Measurements from ENCODE around the gene MOCOS. TPM values are rescaled to one million over a fixed set of nuclear protein-coding genes. Genes with fewer than 3 reads are reported as not detected.

Gene MOCOS
- total and polyA plus RNA-seq, 2 of the 8 experiments (the other 6 are each of a cell fraction or from before 2014, with no cell fraction given), result 4.7 to 5.8 TPM

DNA sequence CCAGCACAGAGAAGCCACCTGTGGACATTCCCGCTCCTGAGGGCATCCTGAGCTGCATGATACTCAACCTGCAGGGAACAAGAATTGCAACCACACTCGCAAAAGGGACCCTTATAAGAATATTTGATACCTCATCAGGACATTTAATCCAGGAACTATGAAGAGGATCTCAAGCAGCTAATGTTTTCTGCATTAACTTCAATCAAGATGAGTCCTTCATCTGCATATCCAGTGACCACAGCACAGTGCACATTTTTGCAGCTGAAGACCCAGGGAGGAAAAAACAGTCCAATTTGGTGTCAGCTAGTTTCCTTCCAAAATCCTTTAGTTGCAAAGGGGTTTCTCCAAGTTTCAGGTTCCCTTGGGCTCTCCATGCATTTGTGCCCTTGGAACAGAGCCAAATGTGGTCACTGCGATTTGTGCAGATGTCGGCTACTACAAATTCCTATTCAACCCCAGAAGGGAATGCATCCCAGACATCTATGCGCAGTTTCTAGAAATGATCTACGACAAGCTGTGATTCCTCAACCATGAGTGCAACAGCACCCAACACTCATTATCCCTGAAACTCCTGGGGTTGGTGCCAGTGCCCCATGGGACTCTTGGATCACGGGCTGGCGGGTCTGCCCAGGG, 86.9 kb downstream of the MOCOS start:
- no peak for FAIRE-seq
- Histone ChIP-seq H3K9me3 (ENCODE audit: insufficient read depth in 2 of 2, low read depth in 1 of 2, low read length in 1 of 2) (no peaks in the 10 kb centered on the region), H3K4me2 (ENCODE audit: insufficient read depth in 1 of 2, low read depth in 2 of 2, low read length in 2 of 2) (no peak overlapping the region), H3K79me2 (ENCODE audit: control insufficient read depth in 1 of 2, insufficient read depth in 2 of 2, low read length in 2 of 2) (no peaks in the 10 kb centered on the region), H3K79me1 (ENCODE audit: low read depth, low read length) (no peaks in the 10 kb centered on the region), H4K8ac (ENCODE audit: extremely low read depth, insufficient read depth, low read length) (no peak overlapping the region; the same call in 1 of the 2 replicates), H2BK12ac (ENCODE audit: low read depth, low read length) (no peak overlapping the region), H3K4ac (replicated peaks; ENCODE audit: insufficient read length, low read depth, low read length) (no peak overlapping the region), H3K23ac (ENCODE audit: insufficient read length) (no peak overlapping the region), H3K23me2 (ENCODE audit: low read depth, low read length) (no peaks in the 10 kb centered on the region), H3K9ac (replicated peaks in 1 of 4; ENCODE audit: extremely low read depth in 1 of 4, low read depth in 3 of 4, low read length in 3 of 4) (no peak overlapping the region), H3K4me3 (ENCODE audit: extremely low read depth in 1 of 4, insufficient read depth in 2 of 4, low read depth in 3 of 4, low read length in 4 of 4) (no peak overlapping the region), H2AK5ac (ENCODE audit: low read depth, low read length) (no peak overlapping the region), H4K5ac (ENCODE audit: insufficient read length, low read depth, low read length) (no peak overlapping the region), H3K18ac (ENCODE audit: extremely low read depth, low read length) (no peak overlapping the region), H3K36me3 (ENCODE audit: control insufficient read depth in 2 of 4, insufficient read depth in 4 of 4, low read length in 3 of 4) (no peaks in the 10 kb centered on the region), H3K27me3 (replicated peaks in 1 of 4; ENCODE audit: control insufficient read depth in 3 of 4, extremely low read depth in 1 of 4, insufficient read depth in 3 of 4, low read length in 3 of 4) (no peaks in the 10 kb centered on the region), H4K91ac (replicated peaks; ENCODE audit: insufficient read length, low read length) (no peak overlapping the region), H2BK15ac (ENCODE audit: low read length) (no peak overlapping the region), H2BK20ac (ENCODE audit: low read length) (no peak overlapping the region), H3K27ac (ENCODE audit: low read depth, low read length) (no peak overlapping the region), H3K56ac (replicated peaks; ENCODE audit: insufficient read length, low read depth, low read length) (no peak overlapping the region), H2BK120ac (replicated peaks; ENCODE audit: low read depth, low read length) (no peak overlapping the region), H3K4me1 (replicated peaks in 1 of 4; ENCODE audit: control insufficient read depth in 3 of 4, insufficient read depth in 4 of 4, low read length in 3 of 4) (no peaks in the 10 kb centered on the region), H3K14ac (ENCODE audit: insufficient read length) (no peak overlapping the region), H2BK5ac (ENCODE audit: low read depth, low read length) (no peak overlapping the region), H2AFZ (ENCODE audit: low read length) (no peak overlapping the region), H4K20me1 (replicated peaks in 1 of 2; ENCODE audit: control insufficient read depth in 1 of 2, insufficient read depth in 2 of 2, low read length in 2 of 2) (no peaks in the 10 kb centered on the region)
- ChIA-PET CTCF (ENCODE audit: partially characterized antibody) (interaction anchor here (0.9 to 1.5 kb wide), 2 partner anchors 8 to 10 kb away, joined by 3 to 5 read pairs; no protein-coding TSS in a partner anchor), POLR2A (ENCODE audit: partially characterized antibody) (interaction anchor here (0.7 to 1.4 kb wide), 3 partner anchors 9 to 42 kb away, joined by 3 to 4 read pairs (median 3); no protein-coding TSS in a partner anchor)
- TF ChIP-seq HDAC6 (IDR thresholded peaks at IDR 0.05; ENCODE audit: low read depth, low read length) (no peak), ZNF274 (IDR thresholded peaks at IDR 0.05; ENCODE audit: borderline replicate concordance, extremely low read depth, low read length) (no peak)
- DNase-seq (ENCODE audit: low read depth in 1 of 2, low spot score in 2 of 2), result no peak
- WGBS, 2 experiments (ENCODE audit: extremely low coverage in 1 of 2, insufficient coverage in 1 of 2, insufficient read length in 1 of 2, insufficient replicate concordance in 2 of 2, low coverage in 1 of 2, low lambda C conversion rate in 2 of 2, missing lambda C conversion rate in 1 of 2), result 89% methylated on average over 8 of the region's 8 CpGs; no CpG with 5 or more reads in 1 of the 2 experiments

All from H1 (cell line).